ENCODE measurements around the gene OR10H1.

DNA sequence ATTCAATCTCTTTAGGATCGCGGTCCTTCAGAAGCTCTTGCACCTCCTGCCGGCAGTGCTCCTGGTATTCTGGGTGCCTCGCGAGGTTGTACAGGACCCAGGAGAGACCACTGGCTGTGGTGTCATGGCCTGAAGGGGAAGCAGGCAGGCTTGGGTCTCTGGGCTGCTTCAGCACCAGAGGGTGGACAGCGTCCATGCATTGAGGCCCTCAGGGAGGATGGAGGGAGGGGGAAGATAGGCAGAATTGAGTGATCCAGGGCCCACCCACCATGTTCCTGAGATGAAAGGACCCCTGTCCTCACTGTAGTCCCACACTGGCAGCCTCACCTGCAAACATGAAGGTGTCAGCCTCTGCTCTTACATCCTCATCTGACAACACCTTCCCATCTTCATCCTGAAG is 45.9 kb downstream of the OR10H1 start:
- TF ChIP-seq CTCF (IDR thresholded peaks at IDR 0.05): no peak
- no peak for TF ChIP-seq POLR2A (IDR thresholded peaks at IDR 0.05)

Data from right lobe of liver (tissue), 4 donors.